ENCODE data around the gene ZMYND19. TPM values are rescaled to one million over a fixed set of nuclear protein-coding genes. Genes with fewer than 3 reads are reported as not detected.
"Not testable (repeated sequence)": the region's sequence is repeated elsewhere in the genome, so short reads cannot be mapped to it uniquely, and the experiment has no call there.

Gene ZMYND19
- total RNA-seq, 4 donors from 2014 or later = 5.8 to 15.2 (median 11.8) TPM

DNA sequence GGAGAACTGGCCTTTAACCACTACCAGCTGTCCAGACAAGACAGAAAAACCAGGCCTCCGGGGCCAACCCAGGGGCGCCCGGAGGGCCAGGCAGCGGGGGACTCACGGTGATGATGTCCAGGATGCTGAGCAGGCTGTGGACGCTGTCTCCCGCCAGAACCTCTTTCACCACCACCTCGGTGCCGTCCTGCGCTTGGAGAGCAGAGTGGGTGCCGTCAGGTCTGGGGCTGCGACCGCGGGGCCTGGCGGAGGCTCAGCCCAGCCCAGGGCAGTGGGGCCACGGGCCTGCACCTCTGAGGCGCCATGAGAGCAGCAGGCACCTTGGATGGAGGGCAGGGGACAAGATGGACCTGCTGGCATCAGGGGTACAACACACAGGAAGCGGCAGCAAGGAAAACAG lies 49.8 kb downstream of the ZMYND19 start:
- in situ Hi-C loops (cut with MboI; ENCODE audit: low sequenced_read_pairs in 4 of 4) (no loop called here), intact Hi-C loops (cut with DNase I; ENCODE audit: low total_unique reads) (no loop called here)
- Histone ChIP-seq H3K27ac (no peak overlapping the region), H3K9me3 (no peaks in the 10 kb centered on the region), H3K4me1 (peaks cover 0 to 5% of the 10 kb centered on the region in 2 donors), H3K4me3 (no peak overlapping the region), H3K36me3 (peaks cover 0 to 54% of the 10 kb centered on the region in 2 donors), H3K27me3 (no peaks in the 10 kb centered on the region)
- TF ChIP-seq, protein P1, sequence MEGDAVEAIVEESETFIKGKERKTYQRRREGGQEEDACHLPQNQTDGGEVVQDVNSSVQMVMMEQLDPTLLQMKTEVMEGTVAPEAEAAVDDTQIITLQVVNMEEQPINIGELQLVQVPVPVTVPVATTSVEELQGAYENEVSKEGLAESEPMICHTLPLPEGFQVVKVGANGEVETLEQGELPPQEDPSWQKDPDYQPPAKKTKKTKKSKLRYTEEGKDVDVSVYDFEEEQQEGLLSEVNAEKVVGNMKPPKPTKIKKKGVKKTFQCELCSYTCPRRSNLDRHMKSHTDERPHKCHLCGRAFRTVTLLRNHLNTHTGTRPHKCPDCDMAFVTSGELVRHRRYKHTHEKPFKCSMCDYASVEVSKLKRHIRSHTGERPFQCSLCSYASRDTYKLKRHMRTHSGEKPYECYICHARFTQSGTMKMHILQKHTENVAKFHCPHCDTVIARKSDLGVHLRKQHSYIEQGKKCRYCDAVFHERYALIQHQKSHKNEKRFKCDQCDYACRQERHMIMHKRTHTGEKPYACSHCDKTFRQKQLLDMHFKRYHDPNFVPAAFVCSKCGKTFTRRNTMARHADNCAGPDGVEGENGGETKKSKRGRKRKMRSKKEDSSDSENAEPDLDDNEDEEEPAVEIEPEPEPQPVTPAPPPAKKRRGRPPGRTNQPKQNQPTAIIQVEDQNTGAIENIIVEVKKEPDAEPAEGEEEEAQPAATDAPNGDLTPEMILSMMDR (IDR thresholded peaks at IDR 0.05 in 4 of 5, conservative IDR thresholded peaks at IDR 0.05 in 1 of 5) = no peak
- TF ChIP-seq POLR2A (IDR thresholded peaks at IDR 0.05) = no peak
- DNase-seq (no peak), ATAC-seq (no peak)

DNA sequence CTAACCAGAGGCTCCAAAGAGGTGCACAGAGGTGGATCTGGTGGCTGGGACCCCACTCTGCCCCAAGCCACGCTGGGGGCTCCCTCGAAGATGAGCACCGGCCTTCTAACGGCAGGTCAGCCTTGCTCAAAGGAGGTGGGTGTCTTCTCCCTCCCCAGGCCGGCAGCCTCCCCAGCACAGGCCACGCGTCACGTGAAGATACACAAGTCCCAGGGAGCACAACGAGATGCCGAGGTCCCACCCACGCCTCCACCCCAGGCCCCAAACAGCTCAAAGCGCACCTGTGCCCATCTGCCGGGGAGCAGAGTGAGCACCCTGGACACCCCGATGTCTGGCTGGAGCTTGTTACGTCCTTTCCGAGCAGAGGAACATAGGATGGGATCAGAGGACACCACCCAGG lies 52.3 kb downstream of the ZMYND19 start:
- ATAC-seq = no peak

DNA sequence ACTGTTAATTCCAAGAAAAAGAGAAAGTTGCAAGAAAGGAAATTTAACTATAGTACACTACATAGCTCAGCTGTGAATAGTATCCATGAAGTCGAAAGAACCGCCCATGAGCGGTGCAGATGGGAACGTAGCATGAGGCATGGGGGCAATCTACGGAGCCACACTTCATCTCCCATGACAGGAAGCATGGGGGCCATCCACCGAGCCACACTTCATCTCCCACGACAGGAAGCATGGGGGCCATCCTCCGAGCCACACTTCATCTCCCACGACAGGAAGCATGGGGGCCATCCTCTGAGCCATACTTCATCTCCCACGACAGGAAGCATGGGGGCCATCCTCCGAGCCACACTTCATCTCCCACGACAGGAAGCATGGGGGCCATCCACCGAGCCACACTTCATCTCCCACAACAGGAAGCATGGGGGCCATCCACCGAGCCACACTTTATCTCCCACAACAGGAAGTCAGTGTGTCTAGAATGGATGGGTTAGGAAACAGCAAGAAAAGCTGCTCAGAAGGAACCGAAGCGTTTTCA lies 53.6 kb downstream of the ZMYND19 start:
- ATAC-seq; H3K9me3 ChIP-seq; H3K4me1 ChIP-seq; H3K27ac ChIP-seq; H3K27me3 ChIP-seq; in situ Hi-C loops (cut with MboI; ENCODE audit: low sequenced_read_pairs in 4 of 4); DNase-seq; H3K4me3 ChIP-seq; intact Hi-C loops (cut with DNase I; ENCODE audit: low total_unique reads): not testable (repeated sequence)
- peaks cover 0 to 41% of the 10 kb centered on the region in 2 donors for H3K36me3 ChIP-seq

More for the DNA sequence above, 52.3 kb downstream of the ZMYND19 start:
- TF ChIP-seq, protein P1 (IDR thresholded peaks at IDR 0.05 in 4 of 5, conservative IDR thresholded peaks at IDR 0.05 in 1 of 5) = no peak
- no peak for TF ChIP-seq POLR2A (IDR thresholded peaks at IDR 0.05)
- Histone ChIP-seq H3K27ac (no peak overlapping the region), H3K36me3 (peaks cover 0 to 52% of the 10 kb centered on the region in 2 donors), H3K4me1 (peaks cover 7% of the 10 kb centered on the region in 2 donors), H3K4me3 (no peak overlapping the region), H3K27me3 (no peaks in the 10 kb centered on the region), H3K9me3 (no peaks in the 10 kb centered on the region)
- in situ Hi-C loops (cut with MboI; ENCODE audit: low sequenced_read_pairs in 4 of 4) = no loop called here
- DNase-seq = no peak
- intact Hi-C loops (cut with DNase I; ENCODE audit: low total_unique reads) = no loop called here

DNA sequence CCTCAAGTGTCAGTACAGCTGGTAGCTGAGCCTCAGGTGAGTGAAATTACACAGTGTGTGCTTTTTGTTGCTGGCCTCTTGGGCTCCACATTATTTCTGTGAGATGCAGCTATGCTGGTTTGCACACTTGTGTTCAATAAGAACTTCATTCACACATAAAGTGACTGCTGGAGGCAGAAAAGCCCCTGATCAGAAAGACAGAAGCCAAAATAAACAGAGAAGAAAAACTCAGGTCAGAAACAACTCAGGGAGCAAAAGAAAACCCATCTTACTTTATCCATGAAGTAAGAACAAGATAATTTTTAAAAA lies 55.2 kb downstream of the ZMYND19 start:
- no peak for TF ChIP-seq POLR2A (IDR thresholded peaks at IDR 0.05)
- TF ChIP-seq, protein P1 (IDR thresholded peaks at IDR 0.05 in 4 of 5, conservative IDR thresholded peaks at IDR 0.05 in 1 of 5) = no peak
- intact Hi-C loops (cut with DNase I; ENCODE audit: low total_unique reads) = no loop called here
- Histone ChIP-seq H3K36me3 (peaks cover 0 to 27% of the 10 kb centered on the region in 2 donors), H3K27me3 (no peaks in the 10 kb centered on the region), H3K4me3 (no peak overlapping the region), H3K27ac (peak overlapping the region in 1 of 4 donors; percentile 28), H3K9me3 (no peaks in the 10 kb centered on the region), H3K4me1 (peaks cover 7 to 10% of the 10 kb centered on the region in 2 donors)
- ATAC-seq = no peak
- no peak for DNase-seq
- in situ Hi-C loops (cut with MboI; ENCODE audit: low sequenced_read_pairs in 4 of 4) = no loop called here

DNA sequence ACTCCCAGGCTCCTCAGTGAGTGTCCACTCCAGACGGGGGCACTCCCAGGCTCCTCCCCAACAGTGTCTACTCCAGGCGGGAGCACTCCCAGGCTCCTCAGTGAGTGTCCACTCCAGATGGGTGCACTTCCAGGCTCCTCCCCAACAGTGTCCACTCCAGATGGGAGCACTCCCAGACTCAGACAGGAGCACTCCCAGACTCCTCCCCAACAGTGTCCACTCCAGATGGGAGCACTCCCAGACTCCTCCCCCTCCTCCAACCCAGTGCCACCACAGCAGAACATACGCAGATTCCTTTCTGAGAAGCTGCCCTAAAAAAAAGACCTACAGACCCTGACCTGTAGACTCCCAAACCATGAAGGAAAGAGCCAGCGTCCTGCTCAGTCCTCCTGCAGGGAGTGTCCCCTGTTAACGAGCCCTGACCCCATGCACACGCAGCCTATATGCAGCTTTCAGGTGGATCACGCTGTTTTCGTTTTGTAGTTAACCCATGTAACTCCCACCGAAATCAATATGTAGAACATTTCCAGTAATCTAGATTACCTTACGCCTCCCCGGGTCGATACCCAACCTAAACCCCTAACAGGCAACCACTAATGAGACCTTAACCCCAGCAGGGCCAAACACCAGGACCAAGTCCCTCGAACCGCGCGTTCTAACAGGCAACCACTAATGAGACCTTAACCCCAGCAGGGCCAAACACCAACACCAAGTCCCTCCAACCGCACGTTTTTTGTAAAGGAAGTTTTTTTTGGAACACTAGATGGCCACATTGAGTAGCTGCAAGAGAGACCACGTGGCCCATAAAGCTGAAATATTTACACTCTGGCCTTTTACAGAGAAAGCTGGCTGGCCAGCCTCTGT lies 55.8 kb downstream of the ZMYND19 start:
- peak; percentile 77 to 85 for ATAC-seq
- H3K9me3 ChIP-seq = no peaks in the 10 kb centered on the region
- peaks cover 7 to 10% of the 10 kb centered on the region in 2 donors for H3K4me1 ChIP-seq
- no peak overlapping the region for H3K4me3 ChIP-seq
- no peaks in the 10 kb centered on the region for H3K27me3 ChIP-seq
- intact Hi-C loops (cut with DNase I; ENCODE audit: low total_unique reads) = no loop called here
- in situ Hi-C loops (cut with MboI; ENCODE audit: low sequenced_read_pairs in 4 of 4) = no loop called here
- TF ChIP-seq, protein P1 (IDR thresholded peaks at IDR 0.05 in 4 of 5, conservative IDR thresholded peaks at IDR 0.05 in 1 of 5) = peak in 3 of 5 experiments; percentile 9 to 58 (median 49)
- TF ChIP-seq POLR2A (IDR thresholded peaks at IDR 0.05) = no peak
- peaks cover 0 to 21% of the 10 kb centered on the region in 2 donors for H3K36me3 ChIP-seq
- peak overlapping the region in 1 of 4 donors; percentile 28 for H3K27ac ChIP-seq
- DNase-seq = no peak

DNA sequence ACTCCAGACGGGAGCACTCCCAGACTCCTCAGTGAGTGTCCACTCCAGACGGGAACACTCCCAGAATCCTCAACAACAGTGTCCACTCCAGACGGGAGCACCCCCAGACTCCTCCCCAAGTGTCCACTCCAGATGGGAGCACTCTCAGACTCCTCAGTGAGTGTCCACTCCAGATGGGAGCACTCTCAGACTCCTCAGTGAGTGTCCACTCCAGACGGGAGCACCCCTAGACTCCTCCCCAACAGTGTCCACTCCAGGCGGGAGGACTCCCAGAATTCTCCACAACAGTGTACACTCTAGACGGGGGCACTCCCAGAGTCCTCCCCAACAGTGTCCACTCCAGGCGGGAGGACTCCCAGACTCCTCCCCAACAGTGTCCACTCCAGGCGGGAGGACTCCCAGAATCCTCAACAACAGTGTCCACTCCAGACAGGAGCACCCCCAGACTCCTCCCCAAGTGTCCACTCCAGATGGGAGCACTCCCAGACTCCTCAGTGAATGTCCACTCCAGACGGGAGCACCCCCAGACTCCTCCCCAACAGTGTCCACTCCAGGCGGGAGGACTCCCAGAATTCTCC lies 57.3 kb downstream of the ZMYND19 start:
- H3K4me3 ChIP-seq; in situ Hi-C loops (cut with MboI; ENCODE audit: low sequenced_read_pairs in 4 of 4); ATAC-seq; H3K27ac ChIP-seq; H3K36me3 ChIP-seq; H3K9me3 ChIP-seq; H3K4me1 ChIP-seq; DNase-seq; H3K27me3 ChIP-seq; intact Hi-C loops (cut with DNase I; ENCODE audit: low total_unique reads): not testable (repeated sequence)
